DND-41 (cell line): ENCODE results near the gene MIDN.

Experiments
- ATAC-seq: fragments of 200-7000 bp; cut with Tn5 transposase; 3 replicates; pipeline ENCODE4 v1.9.1; 2021; ENCODE audit warnings: low read depth; ENCODE audit not compliant: insufficient read depth
- DNase-seq: peaks from one replicate; pipeline ENCODE4 v3.0.0-alpha.2; 2020
- H2AFZ ChIP-seq: 2 replicates; pipeline ENCODE4 v1.6.0; 2012; ENCODE audit warnings: low read depth, low read length
- H3K27ac ChIP-seq: 2 replicates; pipeline ENCODE4 v1.5.1; 2012; ENCODE audit warnings: low read length, inconsistent platforms
- H3K27me3 ChIP-seq: fragments of 200-600 bp; sonication (generic); 2 replicates; pipeline ENCODE4 v1.6.0; 2012; ENCODE audit warnings: low read length, mild to moderate bottlenecking, inconsistent platforms; ENCODE audit not compliant: insufficient read depth, poor library complexity
- H3K36me3 ChIP-seq: 2 replicates; pipeline ENCODE4 v1.5.1; 2012; ENCODE audit warnings: low read length, inconsistent platforms; ENCODE audit not compliant: insufficient read depth
- H3K4me1 ChIP-seq: 2 replicates; pipeline ENCODE4 v1.5.1; 2012; ENCODE audit warnings: mild to moderate bottlenecking, low read length; ENCODE audit not compliant: insufficient read depth
- H3K4me2 ChIP-seq: 2 replicates; pipeline ENCODE4 v1.6.0; 2012; ENCODE audit warnings: mild to moderate bottlenecking, moderate library complexity, low read length, inconsistent platforms; ENCODE audit not compliant: insufficient read depth
- H3K4me3 ChIP-seq, 2 experiments: fragments of 200-600 bp in 1 of 2; shearing (Covaris generic) in 1 of 2; 2 replicates each; pipeline ENCODE4 v1.5.1; 2012 to 2016; ENCODE audit warnings: inconsistent platforms in 2 of 2, low read length in 2 of 2, mild to moderate bottlenecking in 2 of 2, low read depth in 1 of 2, moderate library complexity in 1 of 2
- H3K79me2 ChIP-seq: 2 replicates; pipeline ENCODE4 v1.6.0; 2012; ENCODE audit warnings: low read length, inconsistent platforms; ENCODE audit not compliant: insufficient read depth
- H3K9ac ChIP-seq: 2 replicates; pipeline ENCODE4 v1.6.0; 2012; ENCODE audit warnings: low read depth, mild to moderate bottlenecking, inconsistent platforms, low read length, moderate library complexity
- H3K9me3 ChIP-seq: 2 replicates; pipeline ENCODE4 v1.5.1; 2012; ENCODE audit warnings: low read length, moderate library complexity, mild to moderate bottlenecking, inconsistent platforms; ENCODE audit not compliant: insufficient read depth, severe bottlenecking
- H4K20me1 ChIP-seq: 2 replicates; pipeline ENCODE4 v1.6.0; 2012; ENCODE audit warnings: low read length; ENCODE audit not compliant: insufficient read depth
- CTCF ChIP-seq: IDR thresholded peaks from 2 replicates; pipeline ENCODE4 v1.5.1; 2012; ENCODE audit warnings: borderline replicate concordance, low read length, moderate library complexity, mild to moderate bottlenecking; ENCODE audit not compliant: poor library complexity, severe bottlenecking; ENCODE audit errors: extremely low read depth
- EZH2 ChIP-seq: IDR thresholded peaks from 3 replicates; pipeline ENCODE4 v1.6.1; 2012; ENCODE audit warnings: borderline replicate concordance, low read depth, mild to moderate bottlenecking, moderate library complexity, low read length, inconsistent platforms; ENCODE audit not compliant: severe bottlenecking

MIDN gene

DNA sequence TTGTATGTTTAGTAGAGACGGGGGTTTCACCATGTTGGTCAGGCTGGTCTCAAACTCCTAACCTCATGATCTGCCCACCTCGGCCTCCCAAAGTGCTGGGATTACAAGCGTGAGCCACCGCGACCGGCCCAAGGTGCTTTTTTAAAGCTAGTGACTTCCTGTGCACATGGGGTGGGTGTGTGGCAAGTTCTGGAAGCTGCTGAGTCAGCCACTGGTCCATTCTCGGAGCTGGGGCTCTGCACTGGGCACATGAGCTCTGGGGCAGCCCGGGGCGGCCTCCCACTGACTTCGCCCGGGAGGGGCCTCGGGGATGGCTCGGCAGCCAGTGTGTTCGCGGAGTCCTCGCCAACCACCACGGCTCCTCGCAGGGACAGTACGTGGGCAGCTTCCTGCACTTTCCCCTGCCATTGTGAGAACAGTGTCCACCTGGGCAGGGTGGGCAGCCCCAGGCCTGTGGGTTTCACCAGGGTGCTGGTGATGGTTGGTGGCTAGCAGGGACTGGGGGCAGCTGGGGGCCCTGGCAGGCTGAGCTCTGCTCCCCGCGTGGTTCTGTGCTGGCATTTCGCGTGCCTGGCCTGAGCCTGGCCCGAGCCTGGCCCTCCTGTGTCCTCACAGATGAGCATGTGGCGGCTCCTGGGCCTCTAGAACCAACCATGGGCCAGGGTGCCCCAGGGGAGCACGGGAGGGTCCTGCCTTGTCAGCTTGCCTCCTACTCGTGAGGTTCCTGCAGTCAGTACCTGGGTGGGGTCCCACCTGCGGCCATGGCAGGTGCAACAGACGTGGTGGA is 22.8 kb upstream of the MIDN start:
- no peak for TF ChIP-seq EZH2
- no peak for TF ChIP-seq CTCF
- peaks cover 23% of the 10 kb centered on the region for H4K20me1 ChIP-seq

GRCh38 chr19:1226227-1226518 is 22.2 kb upstream of the MIDN start:
- no peak for ATAC-seq
- Histone ChIP-seq H4K20me1 (peaks cover 18% of the 10 kb centered on the region), H3K9me3 (no peaks in the 10 kb centered on the region), H3K4me3 (no peak overlapping the region), H3K4me2 (no peak overlapping the region), H2AFZ (no peak overlapping the region), H3K27ac (no peak overlapping the region), H3K79me2 (no peaks in the 10 kb centered on the region), H3K27me3 (no peaks in the 10 kb centered on the region), H3K4me1 (no peaks in the 10 kb centered on the region), H3K36me3 (peaks cover 63% of the 10 kb centered on the region), H3K9ac (no peak overlapping the region)
- no peak for TF ChIP-seq EZH2
- no peak for TF ChIP-seq CTCF
- no peak for DNase-seq

More for the DNA sequence above, 22.8 kb upstream of the MIDN start:
- Histone ChIP-seq H3K9me3 (no peaks in the 10 kb centered on the region), H3K4me3 (no peak overlapping the region), H3K4me2 (no peak overlapping the region), H3K4me1 (no peaks in the 10 kb centered on the region), H3K36me3 (peaks cover 69% of the 10 kb centered on the region), H2AFZ (no peak overlapping the region), H3K27ac (no peak overlapping the region), H3K9ac (no peak overlapping the region), H3K79me2 (no peaks in the 10 kb centered on the region), H3K27me3 (no peaks in the 10 kb centered on the region)
- DNase-seq = no peak
- no peak for ATAC-seq

GRCh38 chr19:1226522-1227303 is 21.7 kb upstream of the MIDN start:
- DNase-seq = no peak
- Histone ChIP-seq H3K4me2 (no peak overlapping the region), H3K4me3 (no peak overlapping the region), H3K79me2 (no peaks in the 10 kb centered on the region), H3K9me3 (no peaks in the 10 kb centered on the region), H3K9ac (no peak overlapping the region), H2AFZ (no peak overlapping the region), H3K4me1 (no peaks in the 10 kb centered on the region), H4K20me1 (peaks cover 17% of the 10 kb centered on the region), H3K27me3 (no peaks in the 10 kb centered on the region), H3K36me3 (peaks cover 58% of the 10 kb centered on the region), H3K27ac (no peak overlapping the region)
- ATAC-seq = no peak
- TF ChIP-seq CTCF = no peak
- no peak for TF ChIP-seq EZH2
